Type B pancreatic cell (in vitro differentiated cells): ENCODE measurements around the gene JUP. TPM values are rescaled to one million over a fixed set of nuclear protein-coding genes. Genes with fewer than 3 reads are reported as not detected.
A peak's percentile ranks its signal among the peaks of the same experiment; 100 is the strongest.

Experiments
- DNase-seq: peaks from one replicate; pipeline ENCODE4 v3.0.0; 2021; ENCODE audit warnings: mixed read lengths; ENCODE audit not compliant: unreplicated experiment; ENCODE audit errors: extremely low spot score
- H3K27ac Mint-ChIP-seq: 2 replicates; pipeline ENCODE4 v1.8.0; 2021; ENCODE audit warnings: mild to moderate bottlenecking, mixed read lengths
- H3K27me3 Mint-ChIP-seq: 2 replicates; pipeline ENCODE4 v1.8.0; 2021; ENCODE audit warnings: mixed read lengths
- H3K36me3 Mint-ChIP-seq: 2 replicates; pipeline ENCODE4 v1.8.0; 2021; ENCODE audit warnings: mixed read lengths
- H3K4me1 Mint-ChIP-seq: one replicate; pipeline ENCODE4 v1.8.0; 2021; ENCODE audit warnings: mixed read lengths; ENCODE audit not compliant: unreplicated experiment
- H3K4me3 Mint-ChIP-seq: 2 replicates; pipeline ENCODE4 v1.8.0; 2021; ENCODE audit warnings: mild to moderate bottlenecking, mixed read lengths
- H3K9me3 Mint-ChIP-seq: 2 replicates; pipeline ENCODE4 v1.8.0; 2021; ENCODE audit warnings: mixed read lengths
- total RNA-seq: library from RNA; stranded (reverse); gene quantifications from 2 replicates; pipeline ENCODE4 v1.2.1, GENCODE V29; 2021; ENCODE audit warnings: low replicate concordance
- TF ChIP-seq, protein P1 (sequence below): fragments of 200-600 bp; sonication (generic); conservative IDR thresholded peaks from 2 replicates; pipeline ENCODE4 v1.5.0; 2021; ENCODE audit warnings: antibody characterized with exemption, mild to moderate bottlenecking

JUP gene
- total RNA-seq, 1 donor from 2014 or later: 169 TPM

DNA sequence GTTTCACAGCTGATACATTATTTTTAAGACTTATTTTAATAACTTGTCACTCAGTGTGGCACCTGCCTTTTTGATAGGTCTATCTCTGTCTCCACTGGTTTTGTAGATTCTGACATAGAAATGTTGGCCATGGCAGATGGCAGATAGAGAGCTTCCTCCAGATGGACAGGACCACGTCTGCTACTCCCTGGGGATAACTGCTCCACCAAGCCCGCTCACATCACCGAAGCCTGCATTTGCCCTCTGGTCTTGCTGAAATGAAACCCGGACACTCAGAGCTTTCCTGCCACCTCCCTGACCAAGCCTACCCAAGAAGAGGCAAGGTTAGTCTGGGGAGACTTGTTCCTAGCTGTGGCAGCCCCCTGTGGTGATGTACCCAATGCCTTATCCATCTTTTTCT lies 35.6 kb downstream of the JUP start:
- Mint-ChIP-seq H3K9me3 (no peaks in the 10 kb centered on the region), H3K27me3 (no peaks in the 10 kb centered on the region), H3K4me3 (no peak overlapping the region), H3K27ac (no peak overlapping the region), H3K36me3 (no peaks in the 10 kb centered on the region), H3K4me1 (no peaks in the 10 kb centered on the region)
- no peak for DNase-seq
- TF ChIP-seq, protein P1, sequence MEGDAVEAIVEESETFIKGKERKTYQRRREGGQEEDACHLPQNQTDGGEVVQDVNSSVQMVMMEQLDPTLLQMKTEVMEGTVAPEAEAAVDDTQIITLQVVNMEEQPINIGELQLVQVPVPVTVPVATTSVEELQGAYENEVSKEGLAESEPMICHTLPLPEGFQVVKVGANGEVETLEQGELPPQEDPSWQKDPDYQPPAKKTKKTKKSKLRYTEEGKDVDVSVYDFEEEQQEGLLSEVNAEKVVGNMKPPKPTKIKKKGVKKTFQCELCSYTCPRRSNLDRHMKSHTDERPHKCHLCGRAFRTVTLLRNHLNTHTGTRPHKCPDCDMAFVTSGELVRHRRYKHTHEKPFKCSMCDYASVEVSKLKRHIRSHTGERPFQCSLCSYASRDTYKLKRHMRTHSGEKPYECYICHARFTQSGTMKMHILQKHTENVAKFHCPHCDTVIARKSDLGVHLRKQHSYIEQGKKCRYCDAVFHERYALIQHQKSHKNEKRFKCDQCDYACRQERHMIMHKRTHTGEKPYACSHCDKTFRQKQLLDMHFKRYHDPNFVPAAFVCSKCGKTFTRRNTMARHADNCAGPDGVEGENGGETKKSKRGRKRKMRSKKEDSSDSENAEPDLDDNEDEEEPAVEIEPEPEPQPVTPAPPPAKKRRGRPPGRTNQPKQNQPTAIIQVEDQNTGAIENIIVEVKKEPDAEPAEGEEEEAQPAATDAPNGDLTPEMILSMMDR: no peak

DNA sequence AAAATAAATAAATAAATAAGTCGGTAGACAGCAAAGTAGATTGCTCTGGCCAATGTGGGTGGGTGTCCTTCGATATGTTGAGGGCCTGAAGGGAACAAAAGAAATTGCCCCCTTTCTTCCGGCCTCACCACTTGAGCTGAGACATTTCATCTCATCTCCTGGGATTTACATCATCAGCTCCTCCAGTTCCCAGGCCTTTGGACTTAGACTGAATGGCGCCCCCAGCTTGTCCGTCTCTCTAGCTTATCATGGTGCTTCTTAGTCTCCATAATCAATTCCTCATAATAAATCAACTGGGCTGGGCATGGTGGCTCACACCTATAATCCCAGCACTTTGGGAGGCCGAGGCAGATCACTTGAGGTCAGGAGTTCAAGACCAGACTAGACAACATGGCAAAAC lies 38.2 kb downstream of the JUP start:
- Mint-ChIP-seq H3K4me3 (no peak overlapping the region), H3K36me3 (no peaks in the 10 kb centered on the region), H3K27me3 (no peaks in the 10 kb centered on the region), H3K27ac (peak overlapping the region; percentile 19), H3K4me1 (no peaks in the 10 kb centered on the region), H3K9me3 (no peaks in the 10 kb centered on the region)
- no peak for DNase-seq
- TF ChIP-seq, protein P1: no peak

DNA sequence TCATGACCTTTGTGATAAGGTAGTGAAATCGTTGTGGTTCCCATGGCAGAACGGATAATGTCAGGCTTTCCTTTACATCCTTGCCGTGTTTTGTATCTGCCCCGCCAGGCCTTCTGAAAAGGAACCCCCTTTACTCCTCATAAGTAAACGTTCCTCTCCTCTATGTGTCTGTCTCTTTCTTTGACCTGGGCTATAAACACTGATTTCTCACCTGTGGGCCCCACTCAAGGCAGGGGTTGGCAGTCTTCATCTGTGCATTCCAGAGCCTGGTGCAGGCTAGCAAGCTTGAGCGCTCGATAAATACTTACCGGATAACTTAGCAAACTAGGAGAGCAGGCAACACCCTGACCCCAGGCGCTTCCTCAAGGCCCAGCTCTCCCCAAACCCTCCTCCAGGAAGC lies 44.8 kb downstream of the JUP start:
- peaks cover 13% of the 10 kb centered on the region for H3K27me3 Mint-ChIP-seq
- peak overlapping the region; percentile 77 for H3K27ac Mint-ChIP-seq
- DNase-seq: no peak
- peaks cover 21% of the 10 kb centered on the region for H3K4me1 Mint-ChIP-seq
- TF ChIP-seq, protein P1: no peak
- no peaks in the 10 kb centered on the region for H3K9me3 Mint-ChIP-seq
- no peaks in the 10 kb centered on the region for H3K36me3 Mint-ChIP-seq
- H3K4me3 Mint-ChIP-seq: no peak overlapping the region

DNA sequence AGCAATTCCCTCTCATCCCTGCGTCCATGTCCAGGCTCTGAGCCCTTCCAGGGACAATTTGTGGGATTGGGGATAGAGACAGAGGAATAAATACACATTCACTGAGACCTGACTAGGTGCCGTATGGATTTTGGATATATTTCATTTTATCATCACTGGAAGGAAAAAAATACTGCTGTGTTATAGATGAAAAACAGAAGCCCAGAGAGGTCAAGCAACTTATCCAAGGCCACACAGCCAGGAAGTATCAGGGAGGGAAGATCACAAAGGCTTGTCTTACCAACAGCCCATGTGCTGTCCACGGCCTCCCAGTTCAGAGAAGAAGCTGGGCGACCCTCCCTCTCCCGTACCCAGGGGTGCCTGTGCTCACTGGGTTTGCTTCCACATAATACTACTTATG lies 46.0 kb downstream of the JUP start:
- TF ChIP-seq, protein P1: no peak
- Mint-ChIP-seq H3K27me3 (peaks cover 25% of the 10 kb centered on the region), H3K4me3 (no peak overlapping the region), H3K27ac (no peak overlapping the region), H3K36me3 (no peaks in the 10 kb centered on the region), H3K9me3 (no peaks in the 10 kb centered on the region), H3K4me1 (peaks cover 21% of the 10 kb centered on the region)
- DNase-seq: no peak

DNA sequence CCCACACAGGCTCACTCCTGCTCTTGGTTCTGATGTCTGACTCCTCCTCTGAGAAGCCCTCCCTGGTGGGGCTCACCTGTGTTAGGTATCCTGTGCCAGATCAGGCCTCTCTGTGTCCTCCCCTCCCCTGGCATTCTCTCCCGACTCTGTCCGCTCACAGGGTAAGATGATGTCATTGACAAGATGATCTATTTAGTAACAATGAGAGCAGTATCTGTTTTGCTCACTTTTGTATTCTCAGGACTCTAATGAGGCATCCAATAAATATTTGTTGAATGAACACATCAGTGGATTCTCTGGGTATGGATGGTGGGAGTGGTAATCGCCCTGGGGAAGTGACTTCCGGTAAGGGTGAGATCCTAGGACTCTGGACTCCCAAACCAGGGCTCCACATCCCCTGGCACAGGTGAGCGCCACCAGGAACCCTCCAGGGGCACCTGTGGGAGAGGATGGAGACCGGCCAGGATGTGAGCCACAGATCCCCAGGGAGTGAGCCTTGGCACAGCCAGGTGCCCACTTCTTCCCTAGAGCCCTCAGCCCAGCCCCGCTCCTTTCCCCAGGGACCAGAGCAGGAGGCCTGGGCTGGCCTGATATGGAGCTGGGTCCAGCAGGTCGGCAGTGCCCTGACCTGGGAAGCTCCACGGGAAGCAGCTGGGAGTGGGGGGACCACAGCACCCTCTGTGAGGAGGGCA lies 46.7 kb downstream of the JUP start:
- Mint-ChIP-seq H3K27ac (peak overlapping the region; percentile 76), H3K9me3 (no peaks in the 10 kb centered on the region), H3K27me3 (peaks cover 32% of the 10 kb centered on the region), H3K36me3 (no peaks in the 10 kb centered on the region), H3K4me3 (no peak overlapping the region), H3K4me1 (peaks cover 21% of the 10 kb centered on the region)
- DNase-seq: no peak
- TF ChIP-seq, protein P1: no peak

DNA sequence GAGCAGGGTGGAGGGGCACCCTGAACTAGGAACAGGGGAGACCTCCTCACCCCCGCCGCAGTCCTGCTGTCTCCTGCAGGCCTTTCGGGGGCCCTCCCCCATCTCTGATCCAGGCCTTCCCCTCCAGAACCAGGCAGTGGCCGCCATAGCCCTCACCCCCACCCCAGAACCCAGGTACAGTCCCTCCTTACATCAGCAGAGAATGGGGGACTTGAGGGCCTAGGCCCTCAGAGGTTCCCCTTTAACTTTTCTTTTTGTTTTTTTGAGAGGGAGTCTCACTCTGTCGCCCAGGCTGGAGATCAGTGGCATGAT lies 47.8 kb downstream of the JUP start:
- H3K36me3 Mint-ChIP-seq: no peaks in the 10 kb centered on the region
- TF ChIP-seq, protein P1: no peak
- H3K27me3 Mint-ChIP-seq: peaks cover 38% of the 10 kb centered on the region
- DNase-seq: no peak
- H3K4me1 Mint-ChIP-seq: peaks cover 21% of the 10 kb centered on the region
- no peak overlapping the region for H3K4me3 Mint-ChIP-seq
- H3K27ac Mint-ChIP-seq: no peak overlapping the region
- no peaks in the 10 kb centered on the region for H3K9me3 Mint-ChIP-seq
